ENCODE data around the gene AHCTF1. TPM values are rescaled to one million over a fixed set of nuclear protein-coding genes. Genes with fewer than 3 reads are reported as not detected.

Gene AHCTF1
- total and polyA plus RNA-seq, 2 of the 8 experiments (the other 6 are each of a cell fraction or from before 2014, with no cell fraction given): 7.9 to 44.5 TPM

DNA sequence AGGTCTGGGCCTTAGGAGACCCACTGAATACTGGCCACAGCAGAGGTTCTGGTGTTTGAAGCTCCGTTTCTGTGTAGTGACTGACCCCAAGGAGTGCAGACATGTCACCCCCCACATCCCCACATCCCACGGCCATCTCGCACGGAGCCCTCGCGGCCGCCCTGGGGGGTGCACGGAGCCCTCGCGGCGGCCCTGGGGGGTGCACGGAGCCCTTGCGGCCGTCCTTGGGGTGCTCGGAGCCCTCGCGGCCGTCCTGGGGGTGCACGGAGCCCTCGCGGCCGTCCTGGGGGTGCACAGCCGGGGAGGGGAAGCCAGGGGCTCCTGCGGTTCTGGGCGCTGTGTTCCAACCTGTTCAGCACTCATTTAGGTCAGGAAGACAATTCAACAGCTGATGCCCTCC lies 139.1 kb downstream of the AHCTF1 start:
- FAIRE-seq (no peak), DNase-seq (ENCODE audit: low read depth in 1 of 2, low spot score in 2 of 2) (no peak)
- H3K18ac ChIP-seq (ENCODE audit: extremely low read depth, low read length): no peak overlapping the region
- H3K36me3 ChIP-seq (ENCODE audit: control insufficient read depth in 2 of 4, insufficient read depth in 4 of 4, low read length in 3 of 4): no peaks in the 10 kb centered on the region
- H4K20me1 ChIP-seq (replicated peaks in 1 of 2; ENCODE audit: control insufficient read depth in 1 of 2, insufficient read depth in 2 of 2, low read length in 2 of 2): no peaks in the 10 kb centered on the region
- ChIA-PET CTCF (ENCODE audit: partially characterized antibody) (no interaction called here), POLR2A (ENCODE audit: partially characterized antibody) (interaction anchor here (0.6 to 1.6 kb wide), 2 partner anchors 11 to 137 kb away, joined by 4 to 6 read pairs; no protein-coding TSS in a partner anchor)
- no peak overlapping the region for H2BK15ac ChIP-seq (ENCODE audit: low read length)
- no peak overlapping the region; the same call in 1 of the 2 replicates for H4K8ac ChIP-seq (ENCODE audit: extremely low read depth, insufficient read depth, low read length)
- no peak overlapping the region for H2BK5ac ChIP-seq (ENCODE audit: low read depth, low read length)
- H4K91ac ChIP-seq (replicated peaks; ENCODE audit: insufficient read length, low read length): no peak overlapping the region
- no peaks in the 10 kb centered on the region for H3K79me2 ChIP-seq (ENCODE audit: control insufficient read depth in 1 of 2, insufficient read depth in 2 of 2, low read length in 2 of 2)
- no peak overlapping the region for H3K4me3 ChIP-seq (ENCODE audit: extremely low read depth in 1 of 4, insufficient read depth in 2 of 4, low read depth in 3 of 4, low read length in 4 of 4)
- H3K79me1 ChIP-seq (ENCODE audit: low read depth, low read length): no peaks in the 10 kb centered on the region
- no peak overlapping the region for H2BK120ac ChIP-seq (replicated peaks; ENCODE audit: low read depth, low read length)
- TF ChIP-seq CREB1 (IDR thresholded peaks at IDR 0.05): no peak
- TF ChIP-seq ASH2L (IDR thresholded peaks at IDR 0.05; ENCODE audit: low read length): no peak
- TF ChIP-seq, protein P1, sequence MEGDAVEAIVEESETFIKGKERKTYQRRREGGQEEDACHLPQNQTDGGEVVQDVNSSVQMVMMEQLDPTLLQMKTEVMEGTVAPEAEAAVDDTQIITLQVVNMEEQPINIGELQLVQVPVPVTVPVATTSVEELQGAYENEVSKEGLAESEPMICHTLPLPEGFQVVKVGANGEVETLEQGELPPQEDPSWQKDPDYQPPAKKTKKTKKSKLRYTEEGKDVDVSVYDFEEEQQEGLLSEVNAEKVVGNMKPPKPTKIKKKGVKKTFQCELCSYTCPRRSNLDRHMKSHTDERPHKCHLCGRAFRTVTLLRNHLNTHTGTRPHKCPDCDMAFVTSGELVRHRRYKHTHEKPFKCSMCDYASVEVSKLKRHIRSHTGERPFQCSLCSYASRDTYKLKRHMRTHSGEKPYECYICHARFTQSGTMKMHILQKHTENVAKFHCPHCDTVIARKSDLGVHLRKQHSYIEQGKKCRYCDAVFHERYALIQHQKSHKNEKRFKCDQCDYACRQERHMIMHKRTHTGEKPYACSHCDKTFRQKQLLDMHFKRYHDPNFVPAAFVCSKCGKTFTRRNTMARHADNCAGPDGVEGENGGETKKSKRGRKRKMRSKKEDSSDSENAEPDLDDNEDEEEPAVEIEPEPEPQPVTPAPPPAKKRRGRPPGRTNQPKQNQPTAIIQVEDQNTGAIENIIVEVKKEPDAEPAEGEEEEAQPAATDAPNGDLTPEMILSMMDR (IDR thresholded peaks at IDR 0.05; ENCODE audit: control extremely low read depth in 1 of 3, insufficient read depth in 1 of 3, low read depth in 1 of 3, low read length in 3 of 3): no peak
- no peak for TF ChIP-seq CBX5 (IDR thresholded peaks at IDR 0.05; ENCODE audit: low read depth, low read length)
- TF ChIP-seq CEBPB (IDR thresholded peaks at IDR 0.05; ENCODE audit: low read depth, low read length): no peak
- TF ChIP-seq FOSL1 (IDR thresholded peaks at IDR 0.05; ENCODE audit: insufficient read depth, low read depth, low read length): no peak
- TF ChIP-seq MAFK (IDR thresholded peaks at IDR 0.05; ENCODE audit: low read depth, low read length): no peak
- TF ChIP-seq, protein P2, sequence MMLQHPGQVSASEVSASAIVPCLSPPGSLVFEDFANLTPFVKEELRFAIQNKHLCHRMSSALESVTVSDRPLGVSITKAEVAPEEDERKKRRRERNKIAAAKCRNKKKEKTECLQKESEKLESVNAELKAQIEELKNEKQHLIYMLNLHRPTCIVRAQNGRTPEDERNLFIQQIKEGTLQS (IDR thresholded peaks at IDR 0.05; ENCODE audit: insufficient read depth, low read depth, low read length): no peak
- H3K4me1 ChIP-seq (replicated peaks in 1 of 4; ENCODE audit: control insufficient read depth in 3 of 4, insufficient read depth in 4 of 4, low read length in 3 of 4): peaks cover 5 to 42% (median 34%) of the 10 kb centered on the region in 4 experiments
- no peak overlapping the region for H2AFZ ChIP-seq (ENCODE audit: low read length)
- 98% methylated on average over 8 of the region's 25 CpGs; no CpG with 5 or more reads in 1 of the 2 experiments for WGBS, 2 experiments (ENCODE audit: extremely low coverage in 1 of 2, insufficient coverage in 1 of 2, insufficient read length in 1 of 2, insufficient replicate concordance in 2 of 2, low coverage in 1 of 2, low lambda C conversion rate in 2 of 2, missing lambda C conversion rate in 1 of 2)
- H2BK12ac ChIP-seq (ENCODE audit: low read depth, low read length): no peak overlapping the region
- H3K4ac ChIP-seq (replicated peaks; ENCODE audit: insufficient read length, low read depth, low read length): no peak overlapping the region
- H3K4me2 ChIP-seq (ENCODE audit: insufficient read depth in 1 of 2, low read depth in 2 of 2, low read length in 2 of 2): no peak overlapping the region
- H3K9ac ChIP-seq (replicated peaks in 1 of 4; ENCODE audit: extremely low read depth in 1 of 4, low read depth in 3 of 4, low read length in 3 of 4): no peak overlapping the region
- H3K9me3 ChIP-seq (ENCODE audit: insufficient read depth in 2 of 2, low read depth in 1 of 2, low read length in 1 of 2): no peaks in the 10 kb centered on the region
- H3K27me3 ChIP-seq (replicated peaks in 1 of 4; ENCODE audit: control insufficient read depth in 3 of 4, extremely low read depth in 1 of 4, insufficient read depth in 3 of 4, low read length in 3 of 4): no peaks in the 10 kb centered on the region; a peak in 1 of 7 replicates
- no peak overlapping the region for H2BK20ac ChIP-seq (ENCODE audit: low read length)
- H4K5ac ChIP-seq (ENCODE audit: insufficient read length, low read depth, low read length): no peak overlapping the region
- no peak overlapping the region for H3K23ac ChIP-seq (ENCODE audit: insufficient read length)
- no peak overlapping the region for H3K27ac ChIP-seq (ENCODE audit: low read depth, low read length)
- H2AK5ac ChIP-seq (ENCODE audit: low read depth, low read length): no peak overlapping the region
- H3K23me2 ChIP-seq (ENCODE audit: low read depth, low read length): 0 out of 2 replicates have a peak, but pooled peaks cover 2% of the 10 kb centered on the region
- H3K56ac ChIP-seq (replicated peaks; ENCODE audit: insufficient read length, low read depth, low read length): no peak overlapping the region
- no peak overlapping the region for H3K14ac ChIP-seq (ENCODE audit: insufficient read length)
